Endothelial cell of hepatic sinusoid (primary cell): Measurements from ENCODE around the gene SYT1.
"Not testable (repeated sequence)": the region's sequence is repeated elsewhere in the genome, so short reads cannot be mapped to it uniquely, and the experiment has no call there.

Source experiments
- in situ Hi-C: cut with HindIII; loops from 2 replicates; pipeline ENCODE4 v1.10.0; 2017; ENCODE audit warnings: low sequenced_read_pairs

The SYT1 gene

GRCh38 chr12:78864403-78864869 is at the start of gene SYT1:
Gene SYT1 (plus strand): TSS chr12:78864774.
- in situ Hi-C loops, result no loop called here

- in situ Hi-C loops, result no loop called here
These were observed 46.1 kb upstream of the SYT1 start for GRCh38 chr12:78818487-78818886.

- in situ Hi-C loops, result no loop called here
These were observed 43.6 kb upstream of the SYT1 start for GRCh38 chr12:78820946-78821345.

DNA sequence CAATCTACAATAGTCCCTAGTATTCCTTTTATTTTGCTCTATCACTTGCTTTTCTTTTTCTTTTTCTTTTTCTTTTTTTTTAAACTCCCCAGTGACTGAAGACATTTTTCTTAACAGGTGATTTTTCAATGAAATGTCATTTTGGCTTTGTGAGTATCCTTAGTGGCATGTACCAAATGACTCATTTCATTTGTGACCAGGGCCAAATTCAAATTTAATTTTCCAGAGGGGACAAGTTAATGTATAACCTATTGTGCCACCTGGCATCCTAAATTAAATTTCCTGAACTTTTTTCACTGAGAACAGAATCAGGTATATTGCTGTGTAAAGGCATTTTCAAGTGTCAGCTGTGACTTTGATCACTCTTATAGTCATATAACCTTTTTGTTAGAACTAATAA is 39.7 kb upstream of the SYT1 start:
- in situ Hi-C loops, result no loop called here

- in situ Hi-C loops, result no loop called here
These were observed 34.9 kb upstream of the SYT1 start for GRCh38 chr12:78829690-78830089.

- in situ Hi-C loops, result no loop called here
These were observed 29.1 kb upstream of the SYT1 start for GRCh38 chr12:78835493-78835892.

DNA sequence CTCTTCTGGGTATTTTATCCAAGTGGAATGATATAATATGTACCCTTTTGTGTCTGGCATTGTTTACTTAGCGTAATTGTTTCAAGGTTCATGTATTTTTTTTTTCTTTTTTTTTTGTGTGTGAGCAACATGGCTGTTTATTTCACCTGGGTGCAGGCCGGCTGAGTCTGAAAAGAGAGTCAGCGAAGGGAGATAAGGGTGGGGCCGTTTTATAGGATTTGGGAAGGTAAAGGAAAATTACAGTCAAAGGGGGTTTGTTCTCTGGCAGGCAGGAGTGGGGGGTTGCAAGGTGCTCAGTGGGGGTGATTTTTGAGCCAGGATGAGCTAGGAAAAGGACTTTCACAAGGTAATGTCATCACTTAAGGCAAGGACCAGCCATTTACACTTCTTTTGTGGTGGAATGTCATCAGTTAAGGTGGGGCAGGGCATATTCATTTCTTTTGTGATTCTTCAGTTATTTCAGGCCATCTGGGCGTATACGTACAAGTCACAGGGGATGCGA is 24.0 kb upstream of the SYT1 start:
- in situ Hi-C loops, result not testable (repeated sequence)

DNA sequence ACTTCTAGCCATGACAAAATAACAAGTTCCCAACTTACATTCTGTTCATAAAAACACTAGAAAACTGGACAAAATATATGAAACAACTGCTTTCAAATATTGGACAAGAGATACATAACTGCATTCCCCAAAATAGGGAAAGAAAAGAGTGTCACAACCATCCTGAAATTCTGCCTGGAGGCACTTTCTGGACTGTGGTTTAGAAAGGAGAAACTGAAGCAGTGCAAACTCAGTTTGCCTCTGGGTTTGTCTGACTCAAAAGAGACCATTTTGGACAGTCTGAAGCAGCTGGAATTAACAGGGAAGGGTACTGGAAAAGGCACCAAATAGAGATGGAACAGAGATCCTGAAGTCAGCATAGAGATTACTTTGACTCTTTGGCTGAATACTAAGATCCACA is 11.3 kb upstream of the SYT1 start:
- in situ Hi-C loops, result no loop called here

DNA sequence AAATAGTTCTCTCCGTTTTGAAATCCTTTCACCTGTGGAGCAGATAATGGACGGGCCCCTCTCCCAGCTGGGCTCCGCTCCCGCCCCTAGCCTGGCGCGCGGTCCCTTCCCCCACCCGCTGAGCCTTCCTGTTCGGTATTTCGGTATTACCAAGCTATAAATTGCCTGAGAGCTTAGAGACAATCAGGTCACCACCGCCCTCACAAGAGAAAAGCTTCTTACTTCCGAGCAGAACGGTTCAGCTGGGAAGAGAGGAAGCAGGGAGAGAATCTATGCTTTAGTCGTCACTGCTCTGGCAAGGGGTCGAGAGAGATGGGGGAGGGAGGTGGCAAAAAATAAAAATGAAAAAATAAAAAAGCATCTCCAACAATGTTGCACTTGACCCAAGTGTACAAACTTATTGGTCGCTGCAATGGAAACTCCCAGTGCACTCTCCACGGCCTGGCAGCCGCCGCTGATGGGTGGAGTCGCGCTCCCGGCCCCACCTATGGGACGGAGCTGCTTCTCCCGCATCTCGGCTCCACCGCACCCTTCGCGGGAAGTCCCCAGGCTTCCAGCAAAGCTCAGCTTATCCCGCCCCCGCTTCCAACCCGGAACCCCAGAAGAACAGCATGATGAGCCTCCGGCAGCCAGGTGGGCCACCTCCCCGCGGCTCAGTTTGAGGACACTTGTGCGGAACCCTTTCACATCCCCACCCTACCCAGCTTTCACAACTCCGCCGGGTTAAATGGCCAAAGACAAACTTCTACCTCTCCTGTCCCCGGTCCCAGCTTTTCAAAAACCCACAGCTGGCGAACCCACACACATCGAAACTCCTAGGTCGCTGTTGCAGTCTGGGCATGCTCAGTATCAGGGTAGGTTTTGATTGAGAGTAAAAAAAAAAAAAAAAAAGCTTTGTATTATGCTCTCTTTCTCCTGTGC is 832 bp upstream of the SYT1 start:
- in situ Hi-C loops, result no loop called here

GRCh38 chr12:78864870-78865463 is 393 bp downstream of the SYT1 start:
- in situ Hi-C loops, result no loop called here

GRCh38 chr12:78865516-78865915 is 942 bp downstream of the SYT1 start:
- in situ Hi-C loops, result no loop called here

GRCh38 chr12:78866518-78866917 is 1.9 kb downstream of the SYT1 start:
- in situ Hi-C loops, result no loop called here

DNA sequence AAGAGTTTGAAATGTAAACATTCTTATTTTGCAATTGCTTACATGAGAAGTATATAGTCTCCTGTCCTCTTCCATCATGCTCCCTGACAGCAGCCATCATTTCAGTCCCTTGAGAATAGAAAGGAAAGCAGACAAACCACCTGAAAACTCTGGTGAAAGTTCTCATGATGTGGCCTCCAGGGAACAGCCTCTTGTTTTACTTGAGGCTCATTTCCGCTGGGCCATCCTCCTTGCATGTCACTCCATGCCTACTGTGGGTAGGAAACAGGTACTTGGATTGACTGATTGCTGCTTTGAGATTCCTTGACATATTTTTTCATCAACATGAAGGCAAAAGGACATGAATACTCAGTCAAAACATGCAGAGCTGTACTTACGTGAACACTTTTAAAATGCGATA is 6.0 kb downstream of the SYT1 start:
- in situ Hi-C loops, result no loop called here

GRCh38 chr12:78871566-78871965 is 7.0 kb downstream of the SYT1 start:
- in situ Hi-C loops, result no loop called here

DNA sequence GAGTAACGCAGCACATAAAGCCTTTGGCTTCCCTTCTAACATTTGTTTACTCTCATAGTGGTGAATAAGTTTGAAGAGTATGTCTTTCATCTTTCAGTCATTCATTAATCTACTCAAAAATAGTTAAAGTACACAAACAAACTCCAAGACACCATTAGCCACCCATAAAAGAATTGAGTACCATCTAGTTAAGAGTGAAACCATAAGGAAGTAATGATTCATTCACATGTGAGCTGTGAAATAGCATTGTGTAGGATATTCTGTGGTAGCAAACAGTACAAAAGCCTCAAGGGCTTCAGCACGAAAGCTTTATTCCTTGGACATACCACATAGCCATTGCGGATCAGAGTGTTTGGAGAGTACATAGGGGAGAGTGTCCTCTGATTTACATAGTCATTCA is 13.9 kb downstream of the SYT1 start:
- in situ Hi-C loops, result no loop called here

GRCh38 chr12:78878866-78879265 is 14.3 kb downstream of the SYT1 start:
- in situ Hi-C loops, result no loop called here

- in situ Hi-C loops, result loop anchor here (5.0 kb wide), 1 partner anchor 47 kb away; no protein-coding TSS in a partner anchor
These were observed 15.5 kb downstream of the SYT1 start for GRCh38 chr12:78880078-78880477.

- in situ Hi-C loops, result loop anchor here (5.0 kb wide), 1 partner anchor 46 kb away; no protein-coding TSS in a partner anchor
These were observed 17.1 kb downstream of the SYT1 start for GRCh38 chr12:78881685-78882084.

DNA sequence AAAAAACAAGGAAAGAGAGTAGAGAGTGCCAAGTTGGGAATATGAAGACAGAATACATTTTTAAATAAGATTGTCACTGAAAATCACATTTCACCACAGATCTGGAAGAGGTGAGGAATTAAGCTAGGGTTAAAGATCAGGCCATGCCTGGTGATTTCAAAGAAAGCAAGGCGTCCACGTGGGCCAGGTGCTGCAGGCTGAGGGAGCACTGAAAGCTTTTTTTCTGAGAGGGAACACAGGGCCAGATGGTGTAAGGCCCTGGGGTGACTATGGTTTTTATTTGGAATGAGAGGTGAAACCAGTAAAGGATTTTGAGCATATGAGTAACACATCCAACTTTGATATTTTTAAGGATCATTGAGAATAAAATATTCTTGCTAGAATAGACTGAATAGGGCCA is 20.9 kb downstream of the SYT1 start:
- in situ Hi-C loops, result no loop called here

GRCh38 chr12:78886719-78887407 is 22.3 kb downstream of the SYT1 start:
- in situ Hi-C loops, result no loop called here

DNA sequence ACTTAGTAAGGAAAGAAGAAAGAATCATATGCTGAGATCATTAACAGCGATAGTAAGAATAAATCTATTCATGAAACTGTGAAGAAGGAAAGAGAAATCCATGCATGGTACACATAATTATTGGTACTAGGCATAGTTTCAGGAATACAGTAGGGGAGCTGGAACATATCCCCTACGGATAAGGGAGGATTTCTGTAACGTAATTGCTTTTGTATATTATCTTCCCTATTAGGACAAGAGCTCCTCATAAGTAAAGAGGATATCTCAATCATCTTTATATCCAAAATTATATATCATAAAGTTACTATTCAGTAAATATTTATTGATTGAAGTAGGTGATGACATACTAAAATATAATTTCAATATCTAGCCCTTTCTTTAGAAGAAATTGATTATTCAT is 22.9 kb downstream of the SYT1 start:
- in situ Hi-C loops, result no loop called here
